Kidney epithelial cell (primary cell): ENCODE results near the gene SLC35E4. TPM values are rescaled to one million over a fixed set of nuclear protein-coding genes. Genes with fewer than 3 reads are reported as not detected.

Source experiments
- DNase-seq: peaks from one replicate; pipeline ENCODE4 v3.0.0-alpha.2; 2010; ENCODE audit warnings: low read depth
- H3K27me3 ChIP-seq: 2 replicates; pipeline ENCODE4 v1.6.0; 2011; ENCODE audit warnings: low read length; ENCODE audit not compliant: control insufficient read depth, insufficient read depth
- H3K36me3 ChIP-seq: 2 replicates; pipeline ENCODE4 v1.5.1; 2011; ENCODE audit warnings: low read length; ENCODE audit not compliant: control insufficient read depth, insufficient read depth
- H3K4me3 ChIP-seq: 2 replicates; pipeline ENCODE4 v1.5.1; 2011; ENCODE audit warnings: low read depth, mild to moderate bottlenecking, control low read depth, low read length
- total RNA-seq: library from RNA; depleted of rRNA; stranded (reverse); fragments of >200 nt; gene quantifications from 2 replicates; pipeline ENCODE4 v1.2.3, GENCODE V29; 2015
- TF ChIP-seq, protein P1 (sequence below): IDR thresholded peaks from 2 replicates; pipeline ENCODE4 v1.5.1; 2011; ENCODE audit warnings: mild to moderate bottlenecking, moderate library complexity, low read length, control low read depth, inconsistent platforms; ENCODE audit not compliant: insufficient read depth, poor library complexity, severe bottlenecking

The SLC35E4 gene
- total RNA-seq, 1 donor from 2014 or later = 8.3 TPM

DNA sequence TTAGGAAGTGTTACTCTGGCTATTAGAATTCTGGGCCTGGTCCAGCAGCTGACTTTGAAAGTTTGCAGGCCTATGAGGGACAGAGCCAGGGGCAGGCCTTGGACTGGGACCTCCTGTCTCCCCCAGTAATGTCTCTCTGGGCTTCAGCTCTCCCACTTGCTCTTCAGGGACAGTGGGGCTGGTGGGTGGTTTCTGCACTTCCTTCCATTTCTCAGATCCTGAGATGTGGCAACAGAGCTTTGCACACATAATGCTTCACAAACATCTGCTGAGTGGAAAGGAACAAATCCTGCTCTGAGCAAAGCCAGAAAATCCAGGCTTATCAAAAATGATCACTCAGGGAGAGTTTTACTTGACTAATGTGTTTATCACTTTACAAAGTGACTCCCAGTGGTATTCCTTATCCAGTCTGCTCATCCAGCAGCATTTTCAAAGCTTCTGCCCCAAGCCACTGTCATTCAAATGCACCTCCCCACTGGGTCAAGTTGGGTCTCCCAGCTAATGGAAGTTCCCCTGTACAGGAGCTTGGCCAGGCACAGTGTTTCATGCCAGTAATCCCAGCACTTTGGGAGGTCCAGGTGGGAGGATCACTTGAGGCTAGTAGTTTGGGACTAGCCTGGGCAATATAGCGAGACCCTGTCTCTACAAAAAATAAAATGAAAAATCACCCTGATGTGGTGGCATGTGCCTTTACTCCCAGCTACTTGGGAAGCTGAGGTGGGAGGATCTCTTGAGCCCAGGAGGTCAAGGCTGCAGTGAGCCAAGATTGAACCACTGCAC is 45.6 kb downstream of the SLC35E4 start:
- H3K4me3 ChIP-seq = no peak overlapping the region
- DNase-seq = no peak
- TF ChIP-seq, protein P1, sequence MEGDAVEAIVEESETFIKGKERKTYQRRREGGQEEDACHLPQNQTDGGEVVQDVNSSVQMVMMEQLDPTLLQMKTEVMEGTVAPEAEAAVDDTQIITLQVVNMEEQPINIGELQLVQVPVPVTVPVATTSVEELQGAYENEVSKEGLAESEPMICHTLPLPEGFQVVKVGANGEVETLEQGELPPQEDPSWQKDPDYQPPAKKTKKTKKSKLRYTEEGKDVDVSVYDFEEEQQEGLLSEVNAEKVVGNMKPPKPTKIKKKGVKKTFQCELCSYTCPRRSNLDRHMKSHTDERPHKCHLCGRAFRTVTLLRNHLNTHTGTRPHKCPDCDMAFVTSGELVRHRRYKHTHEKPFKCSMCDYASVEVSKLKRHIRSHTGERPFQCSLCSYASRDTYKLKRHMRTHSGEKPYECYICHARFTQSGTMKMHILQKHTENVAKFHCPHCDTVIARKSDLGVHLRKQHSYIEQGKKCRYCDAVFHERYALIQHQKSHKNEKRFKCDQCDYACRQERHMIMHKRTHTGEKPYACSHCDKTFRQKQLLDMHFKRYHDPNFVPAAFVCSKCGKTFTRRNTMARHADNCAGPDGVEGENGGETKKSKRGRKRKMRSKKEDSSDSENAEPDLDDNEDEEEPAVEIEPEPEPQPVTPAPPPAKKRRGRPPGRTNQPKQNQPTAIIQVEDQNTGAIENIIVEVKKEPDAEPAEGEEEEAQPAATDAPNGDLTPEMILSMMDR = no peak
- no peaks in the 10 kb centered on the region for H3K27me3 ChIP-seq
- no peaks in the 10 kb centered on the region for H3K36me3 ChIP-seq

DNA sequence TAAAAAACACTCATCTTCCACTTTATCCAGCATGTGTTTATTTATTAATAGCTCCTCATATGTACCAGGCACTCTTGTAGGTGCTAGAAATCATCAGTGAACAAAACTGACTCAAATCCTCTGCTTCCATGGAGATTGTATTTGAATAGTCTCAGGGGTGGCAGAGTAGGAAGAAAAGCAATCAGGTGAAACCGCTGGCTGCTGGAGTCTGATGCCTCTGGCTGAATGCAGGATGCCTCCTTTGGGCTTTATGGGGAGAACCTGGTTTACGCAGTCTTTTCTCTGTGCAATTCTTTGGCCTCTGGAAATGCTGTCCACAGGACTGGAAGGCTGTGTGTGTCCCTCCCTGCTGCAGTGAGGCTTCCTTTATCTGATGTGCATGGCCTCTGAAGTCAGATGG is 46.2 kb downstream of the SLC35E4 start:
- TF ChIP-seq, protein P1 = no peak
- no peaks in the 10 kb centered on the region for H3K27me3 ChIP-seq
- H3K4me3 ChIP-seq = no peak overlapping the region
- H3K36me3 ChIP-seq = no peaks in the 10 kb centered on the region
- DNase-seq = no peak

DNA sequence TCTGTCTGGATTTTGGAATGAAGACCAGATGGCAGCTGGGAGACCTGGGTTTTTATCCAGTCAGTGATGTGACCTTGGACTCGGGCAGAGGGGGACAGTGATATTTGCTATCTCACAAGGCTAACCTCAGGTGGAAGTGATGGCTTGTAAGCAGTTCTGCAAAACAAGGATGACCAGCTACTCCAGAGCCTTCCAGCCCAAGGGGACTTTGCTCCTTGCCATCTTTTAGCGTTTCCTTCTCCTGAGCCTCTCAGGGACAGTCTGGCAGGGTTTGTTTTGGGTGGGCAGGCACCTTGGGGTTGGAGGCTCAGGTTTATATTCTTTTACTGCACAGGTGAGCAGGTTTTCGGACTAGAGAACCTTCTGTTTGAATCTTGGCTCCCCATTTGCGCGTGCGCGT is 49.6 kb downstream of the SLC35E4 start:
- H3K4me3 ChIP-seq = no peak overlapping the region
- TF ChIP-seq, protein P1 = no peak
- H3K36me3 ChIP-seq = no peaks in the 10 kb centered on the region
- H3K27me3 ChIP-seq = no peaks in the 10 kb centered on the region
- no peak for DNase-seq

DNA sequence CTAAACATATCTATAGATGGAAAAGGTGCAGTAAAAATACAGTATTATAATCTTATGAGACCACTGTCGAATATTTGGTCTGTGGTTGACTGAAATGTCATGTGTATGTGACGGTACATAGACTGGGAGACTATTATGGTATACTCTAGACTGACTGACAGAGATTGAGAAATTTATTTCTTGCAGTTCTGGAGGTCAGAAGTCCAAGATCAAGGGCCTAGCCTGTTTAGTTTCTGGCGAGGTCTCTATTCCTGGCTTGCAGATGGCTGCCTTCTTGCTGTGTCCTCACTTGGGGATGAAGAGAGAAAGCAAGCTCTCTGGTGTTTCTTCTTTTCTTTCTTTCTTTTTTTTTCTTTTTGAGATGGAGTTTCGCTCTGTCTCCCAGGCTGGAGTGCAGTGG is 51.8 kb downstream of the SLC35E4 start:
- no peak overlapping the region for H3K4me3 ChIP-seq
- H3K36me3 ChIP-seq = no peaks in the 10 kb centered on the region
- TF ChIP-seq, protein P1 = no peak
- no peak for DNase-seq
- no peaks in the 10 kb centered on the region for H3K27me3 ChIP-seq

DNA sequence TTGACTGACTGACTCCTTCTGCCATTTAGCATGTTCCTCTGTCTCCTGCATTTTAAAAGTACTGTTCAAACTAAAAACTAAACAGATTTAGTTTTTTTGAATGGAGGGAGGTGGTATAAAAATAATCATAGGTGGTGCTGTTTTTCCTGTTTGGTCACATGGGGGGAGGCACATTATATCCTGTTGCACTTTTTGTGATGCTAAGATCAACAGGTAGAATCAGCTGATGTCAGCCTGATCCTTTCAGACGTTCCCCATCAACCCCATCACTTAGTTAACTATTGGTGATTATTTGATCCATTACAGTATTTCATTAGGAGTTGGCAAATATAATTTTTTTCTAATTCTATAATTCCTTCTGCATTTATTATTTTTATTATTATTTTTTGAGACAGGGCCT is 54.0 kb downstream of the SLC35E4 start:
- H3K27me3 ChIP-seq = no peaks in the 10 kb centered on the region
- DNase-seq = no peak
- H3K36me3 ChIP-seq = no peaks in the 10 kb centered on the region
- TF ChIP-seq, protein P1 = no peak
- no peak overlapping the region for H3K4me3 ChIP-seq

DNA sequence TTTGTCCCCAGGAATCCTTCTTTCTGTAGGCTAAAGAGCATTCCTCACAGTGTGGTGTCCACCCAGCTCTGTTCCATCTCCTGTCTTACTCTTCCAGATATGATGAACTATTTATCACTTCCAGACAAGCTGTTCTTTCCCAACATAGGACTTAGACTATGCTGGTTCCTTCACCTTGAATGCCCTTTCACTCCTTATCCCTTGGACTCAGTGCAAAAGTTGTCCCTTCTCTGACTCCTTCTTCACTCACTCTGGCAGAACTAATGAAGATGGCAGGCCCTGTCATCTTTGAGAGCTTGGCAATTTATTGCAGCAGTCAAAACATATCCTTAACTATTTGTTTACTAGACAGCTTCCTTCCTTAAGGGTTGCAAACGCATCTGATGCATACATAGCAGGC is 55.6 kb downstream of the SLC35E4 start:
- Histone ChIP-seq H3K36me3 (no peaks in the 10 kb centered on the region), H3K27me3 (peaks cover 2% of the 10 kb centered on the region), H3K4me3 (no peak overlapping the region)
- no peak for DNase-seq
- TF ChIP-seq, protein P1 = no peak
